Measurements from ENCODE around the gene WDPCP.
"Not testable (repeated sequence)": the region's sequence is repeated elsewhere in the genome, so short reads cannot be mapped to it uniquely, and the experiment has no call there.

Gene WDPCP, protein sequence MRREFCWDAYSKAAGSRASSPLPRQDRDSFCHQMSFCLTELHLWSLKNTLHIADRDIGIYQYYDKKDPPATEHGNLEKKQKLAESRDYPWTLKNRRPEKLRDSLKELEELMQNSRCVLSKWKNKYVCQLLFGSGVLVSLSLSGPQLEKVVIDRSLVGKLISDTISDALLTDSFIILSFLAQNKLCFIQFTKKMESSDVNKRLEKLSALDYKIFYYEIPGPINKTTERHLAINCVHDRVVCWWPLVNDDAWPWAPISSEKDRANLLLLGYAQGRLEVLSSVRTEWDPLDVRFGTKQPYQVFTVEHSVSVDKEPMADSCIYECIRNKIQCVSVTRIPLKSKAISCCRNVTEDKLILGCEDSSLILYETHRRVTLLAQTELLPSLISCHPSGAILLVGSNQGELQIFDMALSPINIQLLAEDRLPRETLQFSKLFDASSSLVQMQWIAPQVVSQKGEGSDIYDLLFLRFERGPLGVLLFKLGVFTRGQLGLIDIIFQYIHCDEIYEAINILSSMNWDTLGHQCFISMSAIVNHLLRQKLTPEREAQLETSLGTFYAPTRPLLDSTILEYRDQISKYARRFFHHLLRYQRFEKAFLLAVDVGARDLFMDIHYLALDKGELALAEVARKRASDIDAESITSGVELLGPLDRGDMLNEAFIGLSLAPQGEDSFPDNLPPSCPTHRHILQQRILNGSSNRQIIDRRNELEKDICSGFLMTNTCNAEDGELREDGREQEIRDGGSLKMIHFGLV

DNA sequence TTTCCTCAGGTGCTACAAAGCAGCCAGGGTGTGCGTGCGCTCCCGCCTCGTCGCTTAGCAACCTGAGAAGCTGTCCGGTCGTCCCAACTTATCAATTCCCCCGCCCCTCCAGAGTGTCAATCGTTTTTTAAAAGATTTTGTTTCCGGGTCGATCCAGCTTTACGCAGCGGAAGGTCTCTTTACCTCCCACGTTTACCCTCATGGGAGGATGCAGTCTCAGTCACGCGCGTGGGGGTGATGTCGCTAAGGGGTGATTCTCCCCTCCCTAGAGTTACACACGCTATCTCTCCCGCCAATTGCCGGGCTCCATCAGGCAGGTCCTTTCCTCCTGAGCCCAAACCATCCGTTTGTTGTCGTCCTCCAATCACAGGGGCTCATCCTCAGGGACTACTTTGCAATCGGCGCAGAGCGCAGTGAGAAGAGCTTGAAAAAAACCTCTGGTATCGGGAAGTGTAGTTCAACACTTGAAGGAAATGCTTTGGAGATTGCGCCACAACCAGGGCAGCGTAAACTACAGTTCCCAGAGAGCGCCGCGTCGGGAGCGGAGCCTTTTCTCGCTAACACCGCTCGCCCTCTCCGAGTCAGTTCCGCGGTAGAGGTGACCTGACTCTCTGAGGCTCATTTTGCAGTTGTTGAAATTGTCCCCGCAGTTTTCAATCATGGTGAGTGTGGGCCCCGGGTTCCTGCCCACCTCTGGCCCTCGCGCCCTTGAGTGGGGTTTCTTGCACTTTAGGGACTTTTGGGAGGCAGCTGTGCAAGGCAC, at the start of gene WDPCP, which contains the start of gene MDH1:
TSS of gene WDPCP (minus strand) at position 93 of the 763 bp plus-strand sequence. CDS start 206 bp downstream, outside the sequence.
TSS of gene MDH1 (plus strand) at position 579 of the 763 bp plus-strand sequence. CDS start at position 660, 81 bp downstream.
- peak; percentile 96 for DNase-seq

DNA sequence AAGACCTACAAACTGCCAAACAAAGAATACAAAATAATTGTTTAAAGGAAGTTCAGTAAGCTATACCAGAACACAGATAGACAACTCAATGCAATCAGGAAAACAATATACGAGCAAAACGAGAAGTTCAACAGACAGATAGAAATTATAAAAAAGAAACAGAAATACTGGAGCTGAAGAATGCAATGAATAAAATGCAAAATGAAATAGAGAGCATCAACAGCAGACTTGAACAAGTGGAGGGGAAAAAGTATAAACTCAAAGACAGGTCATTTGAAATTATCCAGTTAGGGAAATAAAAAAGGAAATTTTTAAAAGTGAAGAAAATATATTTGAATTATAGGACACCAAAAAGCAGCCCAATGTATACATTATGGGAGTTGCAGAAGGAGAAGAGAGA, 44.1 kb upstream of the WDPCP start:
- DNase-seq = no peak

DNA sequence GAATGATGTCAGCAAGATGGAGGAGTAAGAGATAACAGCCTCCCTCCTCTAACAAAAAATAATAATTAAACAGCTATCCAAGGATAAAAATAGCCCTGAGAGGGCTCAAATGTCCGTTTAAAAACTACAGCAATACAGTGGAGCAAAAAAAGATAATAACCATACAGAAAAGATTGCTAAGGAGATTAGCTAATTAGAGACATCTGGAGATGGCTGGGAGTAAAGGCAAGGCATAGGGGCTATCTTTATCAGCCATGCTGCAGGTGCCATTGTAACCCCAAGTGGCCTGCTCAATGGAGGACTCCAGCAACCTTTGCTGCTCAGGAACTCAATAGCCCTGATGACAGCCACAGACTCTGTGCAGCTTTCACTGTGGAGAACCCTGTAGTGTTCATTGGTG, 43.2 kb upstream of the WDPCP start:
- no peak for DNase-seq

DNA sequence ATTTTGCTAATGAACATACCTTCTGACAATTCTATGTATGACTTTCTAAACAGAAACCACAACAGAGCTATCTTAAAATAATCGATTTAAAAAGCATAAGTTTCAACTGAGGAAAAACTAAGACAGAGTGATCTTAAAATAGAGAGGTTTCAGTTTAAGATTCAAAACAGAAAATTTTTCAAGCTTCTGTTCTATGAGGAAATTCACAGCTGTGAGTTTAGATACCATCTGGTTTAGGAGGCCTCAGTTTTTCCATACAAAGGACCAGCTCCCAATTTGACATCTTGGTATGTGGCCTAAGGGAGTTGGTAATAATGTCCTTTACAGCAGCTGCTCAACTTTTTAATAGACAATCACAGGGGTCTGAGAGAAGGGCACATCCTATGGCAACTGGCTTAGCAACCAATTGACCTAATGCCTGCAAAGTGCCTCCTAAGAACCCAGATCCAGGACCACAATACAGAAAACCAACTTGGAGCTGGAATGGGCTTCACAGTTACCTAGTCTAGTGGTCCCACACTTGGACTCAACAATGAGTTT, 40.2 kb upstream of the WDPCP start:
- no peak for DNase-seq

DNA sequence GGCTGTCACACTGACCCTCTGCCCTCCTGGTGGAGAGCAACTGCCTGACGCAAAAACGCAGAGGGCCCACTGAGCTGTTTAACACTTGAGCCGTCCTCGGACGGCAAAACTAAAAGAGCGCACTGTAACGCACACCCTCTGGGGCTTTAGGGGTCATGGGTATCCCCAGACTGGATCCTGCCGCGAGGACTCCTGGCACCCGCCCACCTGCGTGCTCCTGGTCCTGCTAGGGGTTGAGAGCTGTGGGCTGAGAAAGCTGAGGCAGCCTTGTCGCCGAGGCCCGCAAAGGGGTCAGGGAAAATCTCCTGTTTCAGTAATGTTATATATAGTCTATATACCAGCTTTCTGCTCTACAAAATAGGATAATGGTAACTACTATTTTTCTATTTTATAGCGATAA, 39.6 kb upstream of the WDPCP start:
- no peak for DNase-seq

DNA sequence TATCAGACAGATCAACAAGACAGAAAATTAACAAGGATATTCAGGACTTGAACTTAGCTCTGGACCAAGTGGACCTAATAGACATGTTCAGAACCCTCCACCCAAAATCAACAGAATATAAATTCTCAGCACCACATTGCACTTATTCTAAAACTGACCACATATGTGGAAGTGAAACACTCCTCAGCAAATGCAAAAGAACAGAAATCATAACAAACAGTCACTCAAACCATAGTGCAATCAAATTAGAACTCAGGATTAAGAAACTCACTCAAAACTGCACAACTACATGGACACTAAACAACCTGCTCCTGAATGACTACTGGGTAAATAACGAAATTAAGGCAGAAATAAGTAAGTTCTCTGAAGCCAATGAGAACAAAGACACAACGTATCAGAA, 35.5 kb upstream of the WDPCP start:
- DNase-seq = not testable (repeated sequence)

GRCh38 chr2:63622751-63623150, 34.5 kb upstream of the WDPCP start:
- no peak for DNase-seq

- DNase-seq = no peak
Observed at GRCh38 chr2:63619328-63619727, 31.1 kb upstream of the WDPCP start.

DNA sequence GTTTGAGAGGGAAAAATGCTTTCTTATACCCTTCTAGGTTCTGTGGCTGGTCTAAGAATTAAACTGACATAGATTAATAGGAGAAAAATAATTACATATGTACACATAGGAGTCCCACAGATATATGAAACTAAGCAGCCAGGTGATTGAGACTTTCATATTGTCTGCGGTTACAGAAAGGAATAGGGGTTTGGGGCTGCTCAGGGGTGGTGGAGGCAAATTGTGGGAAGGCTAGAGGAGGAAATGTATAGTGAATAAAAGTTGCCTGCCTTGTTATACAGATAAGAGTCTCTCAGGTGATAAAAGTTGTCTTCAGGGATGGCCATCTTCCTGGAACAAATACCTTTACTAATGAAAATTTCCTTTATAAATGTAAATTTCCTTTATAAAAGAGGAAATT, 29.1 kb upstream of the WDPCP start:
- no peak for DNase-seq

GRCh38 chr2:63614983-63615945, 27.0 kb upstream of the WDPCP start:
- no peak for DNase-seq

GRCh38 chr2:63614448-63614968, 26.2 kb upstream of the WDPCP start:
- DNase-seq = no peak

DNA sequence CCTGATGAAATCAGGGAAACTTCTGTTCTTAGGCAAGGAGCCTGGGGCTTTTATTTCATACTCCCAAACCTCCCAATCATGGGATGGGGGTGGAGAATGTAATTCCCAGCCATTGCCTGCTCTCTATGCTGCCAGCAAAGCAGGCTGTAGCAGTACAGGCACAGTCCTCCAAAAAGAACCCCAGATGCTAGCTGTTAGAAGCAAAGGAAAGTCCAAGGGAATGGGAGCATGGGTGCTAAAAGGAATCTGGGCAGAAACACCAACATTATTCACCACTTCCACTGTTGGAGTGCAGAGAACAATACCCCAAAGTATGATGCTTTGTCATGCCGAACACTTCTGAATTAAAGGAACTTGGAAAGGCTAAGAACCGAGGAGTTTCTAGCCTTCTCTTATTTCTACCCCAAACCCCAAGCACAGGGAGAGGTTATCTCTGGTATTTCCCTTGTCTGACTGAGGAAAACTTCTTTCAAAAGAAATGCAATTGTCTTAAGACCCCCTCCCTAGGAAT, 25.2 kb upstream of the WDPCP start:
- DNase-seq = no peak

- no peak for DNase-seq
Observed at GRCh38 chr2:63610525-63610924, 22.2 kb upstream of the WDPCP start.

DNA sequence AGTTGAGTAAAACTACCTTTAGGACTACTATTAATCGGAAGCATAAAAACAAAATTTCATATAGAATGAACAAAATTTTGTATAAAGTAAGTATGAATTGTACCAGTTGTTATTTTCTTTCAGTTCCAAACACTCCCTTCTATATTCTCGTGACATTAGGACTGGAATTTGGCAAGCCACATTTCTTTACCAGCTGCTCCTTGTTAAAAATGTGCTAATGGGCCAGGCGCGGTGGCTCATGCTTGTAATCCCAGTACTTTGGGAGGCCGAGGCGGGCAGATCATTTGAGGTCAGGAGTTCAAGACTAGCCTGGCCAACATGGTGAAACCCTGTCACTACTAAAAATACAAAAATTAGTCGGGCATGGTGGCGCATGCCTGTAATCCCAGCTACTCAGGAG, 20.6 kb upstream of the WDPCP start:
- DNase-seq = not testable (repeated sequence)

GRCh38 chr2:63604666-63605065, 16.4 kb upstream of the WDPCP start:
- DNase-seq = no peak

DNA sequence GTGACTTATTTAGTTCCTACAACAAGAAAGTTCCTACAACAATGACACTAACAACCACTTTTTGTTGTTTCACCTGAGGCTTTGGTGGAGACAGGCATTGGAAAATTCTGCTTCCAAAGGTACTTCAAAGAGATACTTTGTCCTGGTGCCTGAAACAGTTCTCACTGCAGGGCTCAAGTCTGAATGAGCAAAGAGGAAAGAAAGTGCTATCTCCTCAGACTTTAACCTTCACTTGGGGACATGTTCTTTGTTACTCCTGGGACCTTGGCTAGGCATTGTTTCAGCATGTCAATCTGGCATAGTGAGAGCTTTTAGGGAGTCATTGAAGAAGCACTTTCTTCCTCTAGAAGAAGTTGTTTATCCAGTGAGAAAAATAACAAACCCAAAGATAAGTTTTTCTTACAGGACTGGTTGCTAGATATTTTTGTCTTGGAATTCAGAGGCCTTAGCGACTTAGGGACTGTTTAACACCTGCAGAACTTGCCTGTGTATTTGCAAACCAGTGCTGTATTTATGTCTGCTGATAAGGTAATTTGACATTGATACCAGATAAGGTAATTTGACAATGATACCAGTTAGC, 12.7 kb upstream of the WDPCP start:
- DNase-seq = no peak

- DNase-seq = no peak
Observed at GRCh38 chr2:63598981-63599380, 10.7 kb upstream of the WDPCP start.

DNA sequence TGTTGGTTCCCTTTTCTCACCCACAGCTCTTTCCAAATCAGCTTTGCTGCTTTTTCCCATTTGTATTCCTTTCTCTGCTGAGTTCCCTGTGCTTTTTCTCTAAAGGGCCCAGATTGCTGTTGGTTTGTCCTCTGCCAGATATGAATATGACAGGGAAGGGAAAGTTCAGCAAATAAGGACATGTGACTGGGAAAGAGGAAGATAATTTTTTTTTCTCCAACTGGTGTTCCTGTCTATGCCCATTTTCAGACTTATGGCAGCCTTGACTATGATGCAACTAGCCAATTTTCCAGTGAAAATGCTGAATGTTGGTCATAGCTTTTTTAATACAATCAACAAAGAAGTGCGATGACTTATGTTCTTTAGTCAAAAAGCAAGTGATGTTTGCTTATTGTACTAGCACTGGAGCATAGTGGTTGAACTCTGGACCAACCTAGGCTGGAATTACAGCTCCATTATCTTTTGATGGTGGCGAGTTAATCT, 8.2 kb upstream of the WDPCP start:
- DNase-seq = no peak

GRCh38 chr2:63594660-63595059, 6.4 kb upstream of the WDPCP start:
- no peak for DNase-seq

DNA sequence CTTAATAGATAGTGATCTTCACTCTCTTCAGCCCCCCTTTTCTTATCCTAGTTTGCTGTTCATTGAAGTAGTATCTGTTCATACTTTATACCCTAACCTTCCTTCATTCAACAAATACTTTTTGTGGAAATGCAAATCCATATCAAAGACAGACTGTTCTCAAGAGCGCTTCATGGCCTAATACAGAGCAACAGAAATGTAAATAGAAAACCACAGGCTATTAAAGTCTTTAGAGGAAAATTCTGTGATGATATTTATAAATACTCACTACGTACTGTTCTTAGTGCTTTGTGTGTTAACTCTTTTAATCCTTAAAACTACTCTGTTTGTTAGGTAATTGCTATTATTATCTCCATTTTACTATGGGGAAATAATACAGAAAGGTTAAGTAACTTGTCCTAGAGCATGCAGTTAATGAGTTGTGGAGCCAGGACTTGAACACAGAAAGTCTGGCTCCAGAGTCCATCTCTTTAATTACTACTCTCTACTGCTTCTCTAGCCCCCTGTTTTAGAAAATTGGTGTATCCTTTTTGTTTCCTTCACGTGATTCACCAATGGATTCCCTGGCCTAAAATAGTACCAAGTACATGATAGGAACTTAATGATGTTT, 3.4 kb upstream of the WDPCP start:
- no peak for DNase-seq

Data from NCI-H187 (cell line).